NCI-H146 treated with DMSO at 0.1 percent for 48 hours (cell line): ENCODE data around the gene LYZL6.
"Not testable (repeated sequence)": the region's sequence is repeated elsewhere in the genome, so short reads cannot be mapped to it uniquely, and the experiment has no call there.

Source experiments
- DNase-seq: peaks from one replicate; lab custom pipeline; 2025; ENCODE audit not compliant: unreplicated experiment; lab: John Stamatoyannopoulos, UW

LYZL6 gene

GRCh38 chr17:35947156-35947585 lies 3.7 kb upstream of the LYZL6 start:
- peak; percentile 47 for DNase-seq

GRCh38 chr17:35944151-35944550 lies 638 bp upstream of the LYZL6 start:
- DNase-seq, result no peak

DNA sequence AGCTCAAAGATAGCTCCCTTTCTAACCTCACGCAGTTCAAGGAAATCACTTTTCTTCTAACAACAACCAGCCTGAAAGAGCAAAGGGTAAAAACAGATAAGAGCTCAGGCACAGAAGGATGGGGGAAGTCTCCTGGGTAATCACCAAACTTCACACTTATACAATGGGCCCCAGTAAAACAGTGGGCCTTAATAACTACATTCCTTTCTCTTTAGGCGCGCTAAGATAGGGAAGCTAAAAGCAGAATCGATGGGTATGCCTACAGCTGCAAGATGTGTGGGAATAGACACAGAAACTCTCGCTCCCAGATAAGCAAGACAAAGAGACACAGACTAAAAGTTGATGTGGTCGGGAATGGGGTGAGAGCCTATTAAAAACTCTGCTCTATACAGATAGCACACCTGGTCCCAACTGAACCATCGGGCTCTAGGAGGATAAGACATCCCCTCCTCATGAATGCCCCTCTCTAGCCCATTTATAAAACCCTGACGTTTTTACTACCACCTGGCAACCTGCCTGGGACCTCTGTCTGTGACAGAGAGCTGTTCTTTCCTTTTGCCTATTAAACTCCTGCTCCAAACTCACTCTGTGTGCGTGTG lies 826 bp downstream of the LYZL6 start:
- no peak for DNase-seq

- DNase-seq, result not testable (repeated sequence)
These were observed 5.0 kb downstream of the LYZL6 start for GRCh38 chr17:35938492-35938891.

GRCh38 chr17:35936063-35936462 lies 7.5 kb downstream of the LYZL6 start:
- DNase-seq, result no peak

GRCh38 chr17:35934760-35935159 lies 8.8 kb downstream of the LYZL6 start:
- no peak for DNase-seq

DNA sequence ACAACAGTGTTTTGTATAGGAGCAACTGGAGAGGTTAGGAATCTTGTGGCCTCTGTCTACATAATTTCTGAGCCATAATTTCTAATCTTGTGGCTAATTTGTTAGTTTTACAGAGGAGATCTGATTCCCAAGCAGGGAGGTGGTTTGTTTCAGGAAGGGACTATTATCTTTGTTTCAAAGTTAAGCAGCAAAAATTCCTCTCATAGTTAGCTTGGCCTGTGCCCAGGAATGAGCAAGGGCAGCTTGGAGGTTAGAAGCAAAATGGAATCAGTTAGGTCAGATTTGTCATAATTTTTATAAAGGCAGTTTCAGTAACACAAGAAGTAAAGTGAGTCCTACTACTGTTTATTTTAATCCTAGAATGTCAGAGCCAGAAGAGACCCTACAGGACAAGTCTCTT lies 10.9 kb downstream of the LYZL6 start:
- no peak for DNase-seq

- no peak for DNase-seq
These were observed 11.6 kb downstream of the LYZL6 start for GRCh38 chr17:35931794-35932425.

- DNase-seq, result peak; percentile 71
These were observed 13.1 kb downstream of the LYZL6 start, which contains the start of gene RDM1 for GRCh38 chr17:35930211-35931065. Gene RDM1 (minus strand): TSS chr17:35930773. CDS start chr17:35930727, 46 bp downstream.

DNA sequence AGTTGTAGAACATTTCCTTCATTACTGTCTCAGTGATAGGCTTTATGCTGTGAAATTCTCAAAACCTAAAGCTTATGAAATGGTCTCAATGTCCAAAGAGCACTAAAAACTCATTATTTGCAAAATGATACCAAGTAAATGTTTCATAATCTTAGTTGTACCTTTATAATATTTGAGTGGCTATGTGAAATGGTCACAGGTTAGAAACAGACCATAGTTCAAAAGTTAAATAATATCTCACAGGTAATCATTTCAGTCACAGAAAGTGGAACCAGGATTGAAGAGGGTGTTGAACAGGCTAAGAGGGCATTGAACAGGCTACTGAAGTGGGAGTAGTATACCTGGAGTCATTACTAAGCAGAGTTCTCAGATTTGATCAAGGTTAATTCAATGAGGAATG lies 15.8 kb downstream of the LYZL6 start:
- DNase-seq, result no peak

DNA sequence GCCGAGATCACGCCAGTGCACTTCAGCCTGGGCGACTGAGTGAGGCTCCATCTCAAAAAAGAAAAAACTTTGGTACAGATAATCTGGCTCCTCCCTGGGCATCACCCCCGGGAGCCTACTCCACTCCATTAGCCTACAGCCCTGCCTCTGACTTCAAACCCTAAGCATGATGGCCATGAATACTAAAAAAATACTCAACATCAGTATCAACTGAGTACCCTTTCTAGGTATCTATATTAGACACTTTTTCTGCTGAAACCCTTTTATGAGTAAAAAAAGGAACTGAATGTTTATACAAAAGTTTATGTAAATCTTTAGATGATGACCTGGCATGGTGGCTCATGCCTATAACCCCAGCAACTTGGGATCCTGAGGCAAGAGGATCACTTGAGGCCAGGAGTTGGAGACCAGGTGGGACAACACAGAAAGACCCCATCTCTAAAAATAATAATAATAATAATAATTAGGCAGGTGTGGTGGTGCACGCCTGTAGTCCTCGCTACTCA lies 19.9 kb downstream of the LYZL6 start:
- no peak for DNase-seq

GRCh38 chr17:35920229-35920628 lies 23.3 kb downstream of the LYZL6 start:
- DNase-seq, result no peak

GRCh38 chr17:35918665-35919064 lies 24.8 kb downstream of the LYZL6 start:
- DNase-seq, result no peak

- no peak for DNase-seq
These were observed 25.8 kb downstream of the LYZL6 start for GRCh38 chr17:35917519-35918213.

DNA sequence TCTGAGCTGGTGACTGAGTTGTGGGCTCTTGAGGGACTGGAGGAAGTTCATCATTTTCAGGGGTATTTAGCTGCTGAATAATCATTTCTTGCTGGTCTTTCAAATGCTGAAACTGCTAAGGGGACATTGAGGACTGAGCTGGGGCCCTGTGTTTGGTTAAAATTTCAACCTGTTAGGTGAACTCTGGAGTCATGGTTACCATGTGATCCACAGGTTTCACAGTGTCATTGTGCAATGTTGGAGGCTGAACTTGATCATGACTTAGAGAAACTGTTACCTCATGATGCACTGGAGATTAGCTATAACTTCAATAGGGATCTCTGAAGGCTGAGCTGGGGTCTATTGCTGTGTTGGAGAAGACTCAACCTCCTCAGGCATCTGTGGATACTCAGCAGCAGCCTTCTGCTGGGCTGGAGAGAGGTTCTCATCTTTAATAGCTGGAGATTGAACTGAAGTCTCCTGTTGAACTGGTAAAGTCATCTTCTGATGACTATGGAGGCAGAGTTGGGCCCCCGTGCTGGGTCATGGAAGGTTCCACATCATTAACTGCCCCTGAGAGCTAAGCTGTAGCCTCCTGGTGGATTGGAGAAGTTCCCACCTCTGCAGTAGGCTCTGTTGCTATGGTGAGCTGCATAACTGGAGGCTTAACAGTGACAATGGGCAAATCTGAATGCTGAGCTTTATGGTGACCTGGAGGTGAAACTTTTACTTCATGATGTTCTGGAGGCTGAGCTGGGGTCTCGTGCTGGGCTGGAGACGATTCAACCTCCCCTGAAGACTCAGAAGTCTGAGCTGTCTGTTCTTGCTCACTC lies 28.2 kb downstream of the LYZL6 start:
- no peak for DNase-seq

DNA sequence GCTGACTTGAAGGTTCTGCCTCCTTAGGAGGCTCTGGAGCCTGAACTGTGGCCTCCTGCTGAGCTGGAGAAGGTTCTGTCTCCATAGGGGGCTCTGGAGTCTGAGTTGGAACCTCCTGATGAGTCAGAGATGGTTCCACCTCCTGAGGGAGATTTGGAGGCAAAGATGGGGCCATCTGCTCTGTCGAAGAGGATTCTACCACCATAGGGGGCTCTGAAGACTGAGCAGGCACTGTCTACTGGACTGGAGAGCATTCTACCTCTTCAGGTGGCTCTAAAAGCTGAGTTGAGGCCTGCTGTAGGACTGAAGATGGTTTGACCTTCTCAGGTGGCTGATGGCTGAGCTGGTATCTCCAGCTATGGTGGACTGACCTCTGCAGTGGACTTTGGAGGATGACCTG lies 29.2 kb downstream of the LYZL6 start:
- no peak for DNase-seq

DNA sequence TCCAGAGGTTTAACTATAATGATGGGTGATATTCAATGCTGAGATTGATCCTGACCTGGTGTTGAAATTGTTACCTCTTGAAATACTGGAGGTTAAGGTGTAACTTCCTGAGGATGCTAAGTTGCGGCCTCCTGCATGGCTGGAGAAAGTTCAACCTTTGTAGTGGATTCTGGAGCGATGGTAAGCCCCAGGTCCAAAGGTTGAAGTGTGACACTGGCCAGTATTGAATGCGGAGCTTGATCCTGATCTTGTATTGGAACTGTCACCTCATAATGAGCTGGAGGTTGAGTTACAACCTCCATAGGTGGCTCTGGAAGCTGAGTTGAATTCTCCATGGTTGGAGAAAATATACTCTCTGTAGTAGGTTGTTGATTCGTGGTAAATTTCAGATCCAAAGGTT lies 29.9 kb downstream of the LYZL6 start:
- no peak for DNase-seq

DNA sequence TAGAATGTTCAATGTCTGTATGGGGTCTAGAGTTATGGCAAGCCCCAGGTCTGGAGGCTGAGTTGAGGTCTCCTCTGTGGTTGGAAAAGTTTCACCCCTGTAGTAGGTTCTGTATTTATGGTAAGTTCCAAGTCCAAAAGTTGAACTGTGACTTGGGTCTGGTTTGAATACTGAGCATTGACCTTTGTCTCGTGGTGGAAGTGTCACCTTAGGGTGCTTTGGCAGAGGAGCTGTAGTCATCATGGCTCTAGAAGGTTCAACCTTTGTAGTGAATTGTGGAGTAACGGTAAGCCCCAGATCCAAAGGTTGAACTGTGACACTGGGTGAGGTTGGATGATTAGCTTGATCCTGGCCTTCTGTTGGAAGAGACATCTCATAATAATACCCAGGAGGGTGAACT lies 30.6 kb downstream of the LYZL6 start:
- DNase-seq, result no peak

GRCh38 chr17:35912339-35912912 lies 31.1 kb downstream of the LYZL6 start:
- no peak for DNase-seq

- DNase-seq, result no peak
These were observed 34.1 kb downstream of the LYZL6 start for GRCh38 chr17:35909408-35909807.
